HG03039 (cell line): ENCODE results near the gene PTPRK.

Experiments used
- ATAC-seq: cut with Tn5 transposase; IDR thresholded peaks from one replicate; pipeline ENCODE4 v1.9.1; 2021; ENCODE audit warnings: mild to moderate bottlenecking, moderate library complexity; ENCODE audit not compliant: unreplicated experiment

The PTPRK gene

DNA sequence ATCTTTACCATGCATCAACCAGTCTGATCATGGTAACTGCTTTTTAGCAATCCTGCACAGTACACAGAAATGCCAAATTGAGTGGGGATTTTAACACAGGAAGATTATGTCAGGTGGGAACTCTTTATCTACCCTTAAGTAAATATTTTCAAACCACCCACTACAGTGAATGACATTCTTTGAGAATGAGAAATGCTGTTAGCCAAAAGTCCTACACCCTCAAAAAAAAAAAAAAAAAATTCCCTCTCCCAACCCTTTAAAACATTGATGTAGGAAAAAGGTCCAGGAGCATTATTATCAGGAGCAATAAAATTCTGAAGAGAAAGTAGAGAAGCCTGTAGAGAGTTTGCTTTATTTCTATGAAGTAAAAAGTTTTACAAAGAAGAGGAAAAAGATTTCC lies 312.3 kb downstream of the PTPRK start:
- no peak for ATAC-seq

GRCh38 chr6:128206610-128207426 lies 313.6 kb downstream of the PTPRK start:
- ATAC-seq: no peak

GRCh38 chr6:128204616-128205015 lies 315.8 kb downstream of the PTPRK start:
- no peak for ATAC-seq

DNA sequence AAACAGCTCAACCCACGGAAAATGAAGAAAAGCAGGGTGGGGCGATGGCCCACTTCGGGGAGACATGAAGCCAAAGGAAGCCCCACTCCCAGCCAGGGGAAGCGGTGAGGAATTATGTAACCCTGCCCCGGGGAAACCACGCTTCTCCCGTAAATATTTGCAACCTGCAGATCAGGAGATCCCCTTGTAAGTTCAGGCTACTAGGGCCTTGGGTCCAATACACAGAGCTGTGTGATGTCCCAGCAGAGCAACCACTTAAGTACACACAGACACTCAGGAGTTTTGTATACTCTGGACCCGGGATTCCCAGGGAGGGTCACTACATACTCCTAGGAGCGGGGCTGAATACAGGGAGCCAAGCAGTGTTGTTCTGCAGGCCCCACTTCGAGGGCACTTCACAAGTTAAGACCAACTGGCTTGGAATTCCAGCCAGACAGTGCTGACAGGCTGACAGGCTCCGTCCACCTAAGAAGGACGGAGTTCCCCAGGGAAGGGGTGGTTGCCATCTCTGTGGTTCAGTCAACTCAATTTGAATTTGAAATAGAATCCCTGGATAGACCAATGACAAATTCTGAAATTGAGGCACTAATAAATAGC lies 318.1 kb downstream of the PTPRK start:
- no peak for ATAC-seq

- no peak for ATAC-seq
These were observed 319.6 kb downstream of the PTPRK start for GRCh38 chr6:128200789-128201188.

DNA sequence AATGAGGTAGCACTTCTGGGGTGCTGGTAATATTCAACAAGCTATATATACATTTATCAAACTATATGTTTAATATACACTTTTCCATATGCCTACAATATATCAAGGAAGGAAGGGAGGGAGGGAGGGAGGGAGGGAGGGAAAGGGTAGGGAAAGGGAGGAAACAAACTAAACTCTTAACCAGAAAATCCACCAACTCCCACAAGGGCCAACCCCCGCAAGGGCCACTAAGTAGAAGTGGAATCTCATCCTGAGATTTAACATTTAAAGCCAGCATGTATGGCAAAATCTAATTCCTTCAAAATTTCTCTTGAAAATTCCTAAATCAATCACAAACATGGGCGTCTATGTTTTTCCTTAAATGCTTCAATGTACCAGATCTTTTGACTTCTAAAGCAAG lies 320.9 kb downstream of the PTPRK start:
- no peak for ATAC-seq

DNA sequence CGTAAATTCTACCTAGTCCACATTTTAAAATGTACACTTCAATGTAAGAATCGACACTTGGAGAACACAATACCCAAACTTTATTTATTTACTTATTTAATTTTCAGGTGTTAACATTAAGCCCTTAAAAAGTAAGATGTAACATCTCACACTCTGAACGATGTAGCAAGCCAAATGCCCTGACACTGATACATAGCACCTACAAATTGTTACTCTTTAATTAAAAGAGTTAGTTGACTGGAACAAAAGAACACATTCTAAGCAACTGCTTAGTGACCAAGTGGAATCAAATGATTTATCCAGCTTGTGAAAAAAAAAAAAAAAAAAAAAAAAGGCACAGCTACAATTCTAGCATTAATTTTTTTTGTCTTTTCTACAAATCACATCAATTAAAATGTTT lies 327.4 kb downstream of the PTPRK start:
- ATAC-seq: no peak

- ATAC-seq: no peak
These were observed 331.7 kb downstream of the PTPRK start for GRCh38 chr6:128188678-128189077.

- no peak for ATAC-seq
These were observed 333.7 kb downstream of the PTPRK start for GRCh38 chr6:128186729-128187128.

GRCh38 chr6:128179876-128180438 lies 340.4 kb downstream of the PTPRK start:
- no peak for ATAC-seq

- no peak for ATAC-seq
These were observed 345.7 kb downstream of the PTPRK start for GRCh38 chr6:128174724-128175123.

- no peak for ATAC-seq
These were observed 347.4 kb downstream of the PTPRK start for GRCh38 chr6:128172752-128173682.

DNA sequence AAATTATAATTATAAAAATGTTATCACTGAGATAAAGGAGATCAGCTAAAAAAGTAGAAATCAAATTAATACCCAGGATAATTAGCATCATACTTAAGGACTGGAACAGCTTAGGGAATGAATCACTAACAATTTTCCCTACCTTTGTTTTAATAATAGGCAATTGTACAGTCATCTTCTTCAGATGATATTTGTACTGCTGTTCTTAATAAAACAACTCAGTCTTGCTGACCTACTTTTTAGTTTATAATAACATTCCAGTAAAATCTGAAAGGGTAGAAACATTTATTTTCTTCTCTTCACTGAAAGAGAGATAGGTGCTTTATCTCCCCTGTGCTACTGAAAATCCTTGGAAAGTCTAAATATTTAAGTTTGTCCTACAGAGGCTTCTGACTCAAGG lies 348.3 kb downstream of the PTPRK start:
- ATAC-seq: no peak

GRCh38 chr6:128171182-128171581 lies 349.2 kb downstream of the PTPRK start:
- ATAC-seq: no peak

DNA sequence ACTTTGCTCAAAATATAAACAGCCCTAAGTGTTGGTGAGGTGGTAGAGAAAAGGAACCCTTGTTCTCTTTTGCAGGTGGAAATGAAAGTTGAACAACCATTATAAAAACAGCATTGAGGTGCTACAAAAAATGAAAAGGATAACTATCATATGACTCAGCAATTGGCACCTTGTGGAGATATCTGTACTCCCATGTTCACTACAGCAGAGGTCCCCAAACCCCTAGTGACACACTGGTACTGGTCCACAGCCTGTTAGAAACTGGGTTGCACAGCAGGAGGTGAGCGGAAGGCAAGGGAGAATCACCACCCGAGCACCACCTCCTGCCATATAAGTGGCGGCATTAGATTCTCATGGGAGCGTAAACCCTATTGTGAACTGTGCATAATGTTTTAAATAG lies 352.2 kb downstream of the PTPRK start:
- no peak for ATAC-seq

- no peak for ATAC-seq
These were observed 352.8 kb downstream of the PTPRK start for GRCh38 chr6:128167552-128167951.

DNA sequence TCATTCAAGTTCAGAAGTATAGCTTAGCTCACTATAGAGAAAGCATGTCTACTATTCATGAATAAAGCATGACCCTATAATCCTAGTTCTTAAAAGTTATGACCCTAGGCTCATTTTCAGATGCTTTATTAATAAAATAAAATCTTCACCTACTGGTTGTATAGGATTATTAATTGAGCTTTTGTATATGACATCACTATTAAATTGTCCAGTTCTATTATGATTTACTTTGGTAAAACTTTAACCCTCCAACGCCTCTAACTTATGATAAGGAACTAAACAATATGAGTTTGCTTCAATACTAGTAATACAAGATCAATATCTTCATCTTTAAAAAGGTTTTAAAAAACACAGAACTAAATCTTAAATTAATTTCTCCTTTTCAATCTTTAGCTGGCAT lies 356.1 kb downstream of the PTPRK start:
- no peak for ATAC-seq

GRCh38 chr6:128162423-128162822 lies 358.0 kb downstream of the PTPRK start:
- ATAC-seq: no peak

- ATAC-seq: no peak
These were observed 358.6 kb downstream of the PTPRK start for GRCh38 chr6:128161839-128162238.

DNA sequence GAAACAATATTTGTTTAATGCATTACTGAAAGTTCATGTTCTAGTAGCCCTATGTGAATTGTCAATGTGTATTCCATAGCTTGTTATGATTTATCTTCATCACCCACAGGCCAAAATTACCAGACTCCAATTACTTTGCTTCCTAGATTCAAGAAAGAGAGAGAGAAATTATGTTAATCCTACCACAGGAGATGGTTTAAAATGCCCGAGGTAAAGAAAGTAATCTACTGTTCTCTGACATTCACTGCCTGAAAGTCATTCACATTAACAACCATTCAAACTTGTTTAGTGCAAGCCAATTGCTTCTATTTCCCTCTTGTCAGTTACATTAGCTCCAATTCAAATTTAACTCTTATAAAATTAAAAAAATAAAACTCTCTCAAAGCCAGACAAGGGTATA lies 359.1 kb downstream of the PTPRK start:
- no peak for ATAC-seq

DNA sequence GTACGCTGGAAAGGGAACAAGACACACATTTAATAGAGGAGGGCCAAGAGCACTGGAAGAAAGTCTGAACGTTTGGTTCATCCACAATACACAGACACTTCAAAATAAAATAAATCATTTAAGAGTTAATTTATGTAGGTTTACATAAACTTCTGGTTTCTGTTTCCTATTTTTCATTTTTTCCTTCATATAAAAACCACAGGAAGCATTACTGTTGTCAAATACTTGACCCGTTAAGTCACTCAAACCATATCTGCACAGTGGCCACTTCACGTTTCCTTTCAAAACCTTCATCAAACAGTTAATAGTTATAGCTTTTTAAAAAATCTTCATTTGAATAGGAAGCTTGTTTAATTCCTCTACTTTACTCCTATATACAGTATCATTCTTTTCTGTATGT lies 361.9 kb downstream of the PTPRK start:
- no peak for ATAC-seq
